HepG2 (cell line): ENCODE results near the gene ABT1. TPM values are rescaled to one million over a fixed set of nuclear protein-coding genes. Genes with fewer than 3 reads are reported as not detected.

Source experiments
- CENPX ChIP-seq: sonication (generic); formaldehyde crosslinking; IDR thresholded peaks from 2 replicates; pipeline ENCODE4 v1.9.0; 2021; ENCODE audit warnings: mild to moderate bottlenecking, missing genetic modification reagents, moderate library complexity
- CSRNP1 ChIP-seq: sonication (generic); formaldehyde crosslinking; IDR thresholded peaks from 2 replicates; pipeline ENCODE4 v1.8.1; 2023; ENCODE audit warnings: mild to moderate bottlenecking, missing genetic modification reagents
- KAT2B ChIP-seq: fragments of 150-350 bp; IDR thresholded peaks from 2 replicates; pipeline ENCODE4 v1.6.1; 2014; ENCODE audit warnings: low read depth, low read length, borderline replicate concordance
- NAIF1 ChIP-seq: sonication (generic); formaldehyde crosslinking; IDR thresholded peaks from 2 replicates; pipeline ENCODE4 v1.5.0; 2020; ENCODE audit warnings: mild to moderate bottlenecking, missing genetic modification reagents, borderline replicate concordance
- NFIB ChIP-seq: sonication (generic); formaldehyde crosslinking; IDR thresholded peaks from 2 replicates; pipeline ENCODE4 v1.9.0; 2021; ENCODE audit warnings: missing genetic modification reagents, mild to moderate bottlenecking, borderline replicate concordance
- NFYC ChIP-seq: IDR thresholded peaks from 2 replicates; pipeline ENCODE4 v1.6.1; 2016; ENCODE audit warnings: missing genetic modification reagents, missing compliant biosample characterization
- RBM39 ChIP-seq: fragments of 200-400 bp; formaldehyde crosslinking; IDR thresholded peaks from one replicate; pipeline ENCODE4 v1.6.1; 2018; ENCODE audit warnings: antibody characterized with exemption, mild to moderate bottlenecking, low read depth, low read length; ENCODE audit not compliant: poor library complexity, severe bottlenecking
- SNAPC2 ChIP-seq: sonication (generic); formaldehyde crosslinking; IDR thresholded peaks from 2 replicates; pipeline ENCODE4 v1.8.1; 2022; ENCODE audit warnings: mild to moderate bottlenecking, missing genetic modification reagents
- SP1 ChIP-seq, 2 experiments: fragments of 450-650 bp in 1 of 2; sonication (generic) in 1 of 2; formaldehyde crosslinking in 1 of 2; IDR thresholded peaks; 2 replicates each; pipeline versions ENCODE4 v1.4.0 to v1.6.1; 2016 to 2020; ENCODE audit warnings: missing genetic modification reagents in 1 of 2
- SRSF1 ChIP-seq: fragments of 200-400 bp; formaldehyde crosslinking; optimal IDR thresholded peaks from 2 replicates; pipeline ENCODE3; 2017; ENCODE audit warnings: mild to moderate bottlenecking, low read depth, low read length, moderate library complexity
- ZMYM2 ChIP-seq: sonication (generic); formaldehyde crosslinking; IDR thresholded peaks from 2 replicates; pipeline ENCODE4 v1.8.0; 2022; ENCODE audit warnings: mild to moderate bottlenecking, missing genetic modification reagents
- ZMYM3 ChIP-seq: sonication (generic); formaldehyde crosslinking; IDR thresholded peaks from 2 replicates; pipeline ENCODE4 v1.5.1; 2020; ENCODE audit warnings: mild to moderate bottlenecking, missing genetic modification reagents
- ZNF350 ChIP-seq: sonication (generic); formaldehyde crosslinking; IDR thresholded peaks from 2 replicates; pipeline ENCODE4 v1.4.0; 2020; ENCODE audit warnings: mild to moderate bottlenecking, low read depth, missing genetic modification reagents, borderline replicate concordance
- ZNF570 ChIP-seq: sonication (generic); formaldehyde crosslinking; IDR thresholded peaks from 2 replicates; pipeline ENCODE4 v1.4.0; 2020; ENCODE audit warnings: mild to moderate bottlenecking, missing genetic modification reagents, borderline replicate concordance
- ZNF710 ChIP-seq: sonication (generic); formaldehyde crosslinking; IDR thresholded peaks from 2 replicates; pipeline ENCODE4 v1.5.0; 2020; ENCODE audit warnings: mild to moderate bottlenecking, missing genetic modification reagents, borderline replicate concordance
- polyA plus RNA-seq, 8 experiments: library from polyadenylated mRNA; depleted of rRNA in 3 of 8; stranded (reverse) in 7 of 8; unstranded in 1 of 8; fragments of >200 nt; fragmentation: Illumina TruSeq in 4 of 8; extraction: Trizol in 4 of 8; gene quantifications; 2 replicates each; pipeline versions ENCODE4 v1.2.1 to v1.2.3, GENCODE V29; 2011 to 2016; ENCODE audit warnings: low read depth in 4 of 8, missing spikeins in 1 of 8, mixed read lengths in 1 of 8; ENCODE audit not compliant: insufficient read depth in 1 of 8
- total RNA-seq, 5 experiments: library from RNA; depleted of rRNA; stranded (reverse); fragments of >200 nt; fragmentation: Illumina TruSeq; extraction: Trizol; gene quantifications; 2 replicates each; pipeline ENCODE4 v1.2.3, GENCODE V29; 2016; ENCODE audit warnings: low read depth in 1 of 5
- TF ChIP-seq, protein P1 (sequence below): sonication (generic); formaldehyde crosslinking; conservative IDR thresholded peaks from 2 replicates; pipeline ENCODE4 v1.4.0; 2020; ENCODE audit warnings: mild to moderate bottlenecking, missing genetic modification reagents, moderate library complexity
- TF ChIP-seq, protein P2 (sequence below): sonication (generic); formaldehyde crosslinking; IDR thresholded peaks from 2 replicates; pipeline ENCODE4 v1.4.0; 2020; ENCODE audit warnings: missing genetic modification reagents

The ABT1 gene
- total and polyA plus RNA-seq, 2 of the 13 experiments (the other 11 are each of a cell fraction or from before 2014, with no cell fraction given), result 38.4 TPM

- TF ChIP-seq ZNF570 (CRISPR knock-in tag), result no peak
- TF ChIP-seq ZMYM3 (CRISPR knock-in tag), result peak; percentile 55; the same call in 1 of the 2 replicates
- TF ChIP-seq RBM39, result no peak
- TF ChIP-seq ZMYM2 (CRISPR knock-in tag), result peak; percentile 79; the same call in 1 of the 2 replicates
- TF ChIP-seq CSRNP1 (CRISPR knock-in tag), result no peak
- TF ChIP-seq NFYC (CRISPR knock-in tag), result no peak
- no peak for TF ChIP-seq ZNF350 (CRISPR knock-in tag)
- no peak for TF ChIP-seq SRSF1
- no peak for TF ChIP-seq ZNF710
- TF ChIP-seq NAIF1 (CRISPR knock-in tag), result 0 out of 2 replicates have a peak, but pooled peaks have one; percentile 36
- TF ChIP-seq CENPX (CRISPR knock-in tag), result no peak
- TF ChIP-seq, protein P1, sequence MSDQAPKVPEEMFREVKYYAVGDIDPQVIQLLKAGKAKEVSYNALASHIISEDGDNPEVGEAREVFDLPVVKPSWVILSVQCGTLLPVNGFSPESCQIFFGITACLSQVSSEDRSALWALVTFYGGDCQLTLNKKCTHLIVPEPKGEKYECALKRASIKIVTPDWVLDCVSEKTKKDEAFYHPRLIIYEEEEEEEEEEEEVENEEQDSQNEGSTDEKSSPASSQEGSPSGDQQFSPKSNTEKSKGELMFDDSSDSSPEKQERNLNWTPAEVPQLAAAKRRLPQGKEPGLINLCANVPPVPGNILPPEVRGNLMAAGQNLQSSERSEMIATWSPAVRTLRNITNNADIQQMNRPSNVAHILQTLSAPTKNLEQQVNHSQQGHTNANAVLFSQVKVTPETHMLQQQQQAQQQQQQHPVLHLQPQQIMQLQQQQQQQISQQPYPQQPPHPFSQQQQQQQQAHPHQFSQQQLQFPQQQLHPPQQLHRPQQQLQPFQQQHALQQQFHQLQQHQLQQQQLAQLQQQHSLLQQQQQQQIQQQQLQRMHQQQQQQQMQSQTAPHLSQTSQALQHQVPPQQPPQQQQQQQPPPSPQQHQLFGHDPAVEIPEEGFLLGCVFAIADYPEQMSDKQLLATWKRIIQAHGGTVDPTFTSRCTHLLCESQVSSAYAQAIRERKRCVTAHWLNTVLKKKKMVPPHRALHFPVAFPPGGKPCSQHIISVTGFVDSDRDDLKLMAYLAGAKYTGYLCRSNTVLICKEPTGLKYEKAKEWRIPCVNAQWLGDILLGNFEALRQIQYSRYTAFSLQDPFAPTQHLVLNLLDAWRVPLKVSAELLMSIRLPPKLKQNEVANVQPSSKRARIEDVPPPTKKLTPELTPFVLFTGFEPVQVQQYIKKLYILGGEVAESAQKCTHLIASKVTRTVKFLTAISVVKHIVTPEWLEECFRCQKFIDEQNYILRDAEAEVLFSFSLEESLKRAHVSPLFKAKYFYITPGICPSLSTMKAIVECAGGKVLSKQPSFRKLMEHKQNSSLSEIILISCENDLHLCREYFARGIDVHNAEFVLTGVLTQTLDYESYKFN, result no peak
- no peak; the same call in 1 of the 2 replicates for TF ChIP-seq SNAPC2 (CRISPR knock-in tag)
- no peak for TF ChIP-seq SP1 (IDR thresholded peaks at IDR 0.05)
- no peak for TF ChIP-seq SP1 (CRISPR knock-in tag; IDR thresholded peaks at IDR 0.05)
- no peak for TF ChIP-seq KAT2B
- TF ChIP-seq, protein P2, sequence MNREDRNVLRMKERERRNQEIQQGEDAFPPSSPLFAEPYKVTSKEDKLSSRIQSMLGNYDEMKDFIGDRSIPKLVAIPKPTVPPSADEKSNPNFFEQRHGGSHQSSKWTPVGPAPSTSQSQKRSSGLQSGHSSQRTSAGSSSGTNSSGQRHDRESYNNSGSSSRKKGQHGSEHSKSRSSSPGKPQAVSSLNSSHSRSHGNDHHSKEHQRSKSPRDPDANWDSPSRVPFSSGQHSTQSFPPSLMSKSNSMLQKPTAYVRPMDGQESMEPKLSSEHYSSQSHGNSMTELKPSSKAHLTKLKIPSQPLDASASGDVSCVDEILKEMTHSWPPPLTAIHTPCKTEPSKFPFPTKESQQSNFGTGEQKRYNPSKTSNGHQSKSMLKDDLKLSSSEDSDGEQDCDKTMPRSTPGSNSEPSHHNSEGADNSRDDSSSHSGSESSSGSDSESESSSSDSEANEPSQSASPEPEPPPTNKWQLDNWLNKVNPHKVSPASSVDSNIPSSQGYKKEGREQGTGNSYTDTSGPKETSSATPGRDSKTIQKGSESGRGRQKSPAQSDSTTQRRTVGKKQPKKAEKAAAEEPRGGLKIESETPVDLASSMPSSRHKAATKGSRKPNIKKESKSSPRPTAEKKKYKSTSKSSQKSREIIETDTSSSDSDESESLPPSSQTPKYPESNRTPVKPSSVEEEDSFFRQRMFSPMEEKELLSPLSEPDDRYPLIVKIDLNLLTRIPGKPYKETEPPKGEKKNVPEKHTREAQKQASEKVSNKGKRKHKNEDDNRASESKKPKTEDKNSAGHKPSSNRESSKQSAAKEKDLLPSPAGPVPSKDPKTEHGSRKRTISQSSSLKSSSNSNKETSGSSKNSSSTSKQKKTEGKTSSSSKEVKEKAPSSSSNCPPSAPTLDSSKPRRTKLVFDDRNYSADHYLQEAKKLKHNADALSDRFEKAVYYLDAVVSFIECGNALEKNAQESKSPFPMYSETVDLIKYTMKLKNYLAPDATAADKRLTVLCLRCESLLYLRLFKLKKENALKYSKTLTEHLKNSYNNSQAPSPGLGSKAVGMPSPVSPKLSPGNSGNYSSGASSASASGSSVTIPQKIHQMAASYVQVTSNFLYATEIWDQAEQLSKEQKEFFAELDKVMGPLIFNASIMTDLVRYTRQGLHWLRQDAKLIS (CRISPR knock-in tag), result no peak
- TF ChIP-seq NFIB (CRISPR knock-in tag), result no peak
Observed at GRCh38 chr6:26576929-26577719, 19.6 kb upstream of the ABT1 start (continued).
